Stimulated activated naive CD8-positive, alpha-beta T cell treated with anti-CD3 and anti-CD28 coated beads, Interleukin-15, Interleukin-2, amounts not matched to agents 100 ng/mL and 50 ng/mL, for 24 hours (primary cell): ENCODE data around the gene PPP1CC.
"Not testable (repeated sequence)": the region's sequence is repeated elsewhere in the genome, so short reads cannot be mapped to it uniquely, and the experiment has no call there.

ENCODE experiments used
- H3K27ac Mint-ChIP-seq: one replicate; pipeline ENCODE4 v1.8.0; 2021; ENCODE audit warnings: mild to moderate bottlenecking, mixed read lengths
- H3K27me3 Mint-ChIP-seq: one replicate; pipeline ENCODE4 v1.8.0; 2021; ENCODE audit warnings: mixed read lengths
- H3K36me3 Mint-ChIP-seq: one replicate; pipeline ENCODE4 v1.8.0; 2021; ENCODE audit warnings: low read depth, mixed read lengths
- H3K4me1 Mint-ChIP-seq: one replicate; pipeline ENCODE4 v1.8.0; 2021; ENCODE audit warnings: low read depth, mixed read lengths
- H3K4me3 Mint-ChIP-seq: one replicate; pipeline ENCODE4 v1.8.0; 2021; ENCODE audit warnings: mild to moderate bottlenecking, mixed read lengths
- H3K9me3 Mint-ChIP-seq: one replicate; pipeline ENCODE4 v1.8.0; 2021; ENCODE audit warnings: mixed read lengths

Gene PPP1CC

DNA sequence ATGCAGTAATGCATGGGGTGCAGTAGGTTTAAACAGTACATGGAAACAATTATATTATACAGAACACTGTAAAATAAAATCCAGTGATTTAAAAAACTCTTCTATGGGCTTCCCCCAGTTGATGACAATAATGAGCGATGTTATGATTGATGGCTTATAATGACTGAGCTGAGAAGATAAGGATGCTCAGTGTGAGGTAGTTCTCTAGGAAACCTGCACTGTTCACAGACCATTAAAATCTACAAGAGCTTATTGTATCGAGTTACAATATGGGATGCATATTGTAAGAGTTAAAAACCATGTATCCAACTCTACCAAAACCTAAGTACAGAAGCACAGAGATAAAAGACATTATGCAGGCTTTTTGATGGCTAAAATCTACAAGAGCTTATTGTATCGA lies 19.8 kb downstream of the PPP1CC start:
- H3K9me3 Mint-ChIP-seq, H3K27me3 Mint-ChIP-seq, H3K4me3 Mint-ChIP-seq, H3K27ac Mint-ChIP-seq: not testable (repeated sequence)
- Mint-ChIP-seq H3K4me1 (peaks cover 29% of the 10 kb centered on the region), H3K36me3 (peaks cover 89% of the 10 kb centered on the region)

DNA sequence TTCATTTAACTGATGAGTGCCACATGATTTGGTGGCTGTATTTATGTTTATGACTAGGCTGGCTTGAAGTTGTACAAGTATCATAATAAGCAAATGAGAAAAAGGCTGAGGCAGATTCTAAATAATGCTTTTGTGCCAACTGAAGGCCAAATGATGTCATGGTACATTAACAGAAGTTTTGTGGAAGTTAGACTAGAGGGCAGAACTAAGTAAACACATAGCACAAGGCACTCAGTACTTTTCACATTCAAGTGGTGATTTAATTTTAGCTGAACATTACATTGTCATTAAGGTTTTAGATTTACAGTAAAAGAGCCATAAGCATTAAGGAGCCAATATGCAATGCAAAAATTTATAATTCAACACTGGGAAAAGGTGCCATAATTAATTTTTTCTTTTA lies 21.1 kb downstream of the PPP1CC start:
- Mint-ChIP-seq H3K9me3 (no peaks in the 10 kb centered on the region), H3K36me3 (peaks cover 82% of the 10 kb centered on the region), H3K27ac (no peak overlapping the region)

DNA sequence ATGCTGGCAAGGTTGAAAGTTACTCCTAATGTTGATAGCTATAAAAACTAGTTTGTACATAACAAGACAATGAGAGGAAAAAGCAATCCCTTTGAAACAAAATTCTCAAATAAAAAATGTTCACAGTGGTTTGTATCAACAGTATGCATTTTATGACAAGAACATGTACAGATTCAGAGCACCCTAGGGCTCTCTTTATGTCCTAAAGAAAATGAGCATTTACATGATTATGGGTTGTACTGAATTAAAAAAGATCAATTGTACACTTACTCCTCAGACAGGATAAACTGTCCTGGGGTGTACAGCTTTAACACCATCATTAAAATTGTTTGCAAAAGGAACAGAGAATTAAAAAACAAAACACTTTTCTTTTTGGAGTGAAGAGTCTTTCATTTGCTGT lies 22.2 kb downstream of the PPP1CC start:
- Mint-ChIP-seq H3K4me1 (peaks cover 23% of the 10 kb centered on the region), H3K36me3 (peaks cover 75% of the 10 kb centered on the region)

More for the DNA sequence above, 21.1 kb downstream of the PPP1CC start:
- H3K27me3 Mint-ChIP-seq = no peaks in the 10 kb centered on the region
- H3K4me1 Mint-ChIP-seq = peaks cover 30% of the 10 kb centered on the region
- no peak overlapping the region for H3K4me3 Mint-ChIP-seq

DNA sequence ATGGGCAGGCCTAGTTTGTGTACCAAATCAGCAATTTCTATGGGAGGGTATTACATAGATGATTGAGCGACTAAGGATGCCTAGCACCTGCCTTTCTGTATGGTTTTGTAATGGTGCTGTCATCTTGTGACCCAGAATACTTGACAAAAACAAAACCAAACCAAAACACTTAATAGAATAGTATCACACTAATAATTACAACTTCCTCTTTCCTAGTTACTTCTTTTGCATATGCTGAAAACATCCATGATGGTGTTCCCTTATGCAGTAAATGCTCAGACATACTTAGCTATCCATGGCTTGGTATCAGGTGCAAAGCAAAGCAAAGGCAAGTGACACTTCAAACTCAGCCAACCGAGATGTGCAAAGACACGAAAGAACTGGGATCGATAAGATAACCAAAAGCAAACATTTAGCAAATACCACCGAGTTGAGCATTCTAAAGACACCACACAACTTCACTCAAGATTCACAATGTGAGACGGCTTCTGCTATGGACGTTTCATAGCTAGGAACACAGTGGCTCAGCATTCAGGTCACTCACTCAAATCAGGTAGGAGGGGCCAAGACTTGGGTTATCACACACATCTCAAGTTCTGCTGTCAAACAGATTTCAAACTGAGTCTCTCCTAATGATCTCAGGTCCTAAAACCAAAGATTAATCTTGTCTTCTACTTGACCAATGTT lies 24.3 kb downstream of the PPP1CC start:
- Mint-ChIP-seq H3K36me3 (peaks cover 65% of the 10 kb centered on the region), H3K4me1 (peaks cover 23% of the 10 kb centered on the region), H3K4me3 (no peak overlapping the region), H3K27me3 (no peaks in the 10 kb centered on the region), H3K27ac (peak overlapping the region; percentile 75), H3K9me3 (no peaks in the 10 kb centered on the region)

More for the DNA sequence above, 22.2 kb downstream of the PPP1CC start:
- H3K4me3 Mint-ChIP-seq = no peak overlapping the region
- no peaks in the 10 kb centered on the region for H3K27me3 Mint-ChIP-seq
- no peaks in the 10 kb centered on the region for H3K9me3 Mint-ChIP-seq
- H3K27ac Mint-ChIP-seq = no peak overlapping the region

DNA sequence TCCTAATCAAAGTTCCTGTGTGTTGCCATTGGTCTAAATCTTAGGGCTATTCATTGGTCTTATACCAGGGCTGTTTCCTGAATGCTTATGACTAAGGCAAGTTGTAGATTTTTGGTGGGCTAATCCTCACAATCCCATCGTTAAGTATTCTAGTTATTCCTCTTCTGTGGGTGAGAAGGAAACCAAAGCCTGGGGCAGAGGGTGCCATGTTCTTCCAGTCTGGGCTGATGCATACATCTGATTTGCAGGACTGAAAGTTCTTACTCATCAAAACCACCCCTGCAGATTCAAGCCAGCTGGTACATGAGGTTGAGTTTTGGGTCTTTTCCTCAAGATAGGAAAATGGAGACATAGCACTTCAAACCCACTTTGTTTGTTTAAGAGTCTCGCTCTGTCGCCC lies 25.7 kb downstream of the PPP1CC start:
- no peaks in the 10 kb centered on the region for H3K9me3 Mint-ChIP-seq
- peak overlapping the region; percentile 42 for H3K27ac Mint-ChIP-seq
- H3K36me3 Mint-ChIP-seq = peaks cover 54% of the 10 kb centered on the region
- no peak overlapping the region for H3K4me3 Mint-ChIP-seq
- peaks cover 23% of the 10 kb centered on the region for H3K4me1 Mint-ChIP-seq
- H3K27me3 Mint-ChIP-seq = no peaks in the 10 kb centered on the region

DNA sequence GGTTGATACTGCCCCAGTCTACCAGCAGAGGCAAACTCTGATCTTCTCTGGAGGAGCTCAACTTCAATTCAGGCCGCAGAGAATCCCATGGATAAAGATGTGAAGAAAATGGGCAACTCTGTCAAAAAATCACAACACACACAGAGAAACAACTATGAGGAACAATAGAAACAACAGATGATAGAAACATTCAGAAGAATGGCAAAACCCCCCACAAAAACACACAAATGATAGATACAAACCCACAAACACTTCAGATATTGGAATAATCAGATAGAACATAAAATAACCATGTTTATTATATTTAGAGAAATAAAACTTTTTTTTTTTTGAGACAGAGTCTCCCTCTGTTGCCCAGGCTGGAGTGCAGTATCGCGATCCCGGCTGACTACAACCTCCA lies 33.8 kb downstream of the PPP1CC start:
- peaks cover 2% of the 10 kb centered on the region for H3K36me3 Mint-ChIP-seq
- no peak overlapping the region for H3K4me3 Mint-ChIP-seq
- no peaks in the 10 kb centered on the region for H3K9me3 Mint-ChIP-seq
- no peaks in the 10 kb centered on the region for H3K27me3 Mint-ChIP-seq
- no peak overlapping the region for H3K27ac Mint-ChIP-seq
- H3K4me1 Mint-ChIP-seq = no peaks in the 10 kb centered on the region

DNA sequence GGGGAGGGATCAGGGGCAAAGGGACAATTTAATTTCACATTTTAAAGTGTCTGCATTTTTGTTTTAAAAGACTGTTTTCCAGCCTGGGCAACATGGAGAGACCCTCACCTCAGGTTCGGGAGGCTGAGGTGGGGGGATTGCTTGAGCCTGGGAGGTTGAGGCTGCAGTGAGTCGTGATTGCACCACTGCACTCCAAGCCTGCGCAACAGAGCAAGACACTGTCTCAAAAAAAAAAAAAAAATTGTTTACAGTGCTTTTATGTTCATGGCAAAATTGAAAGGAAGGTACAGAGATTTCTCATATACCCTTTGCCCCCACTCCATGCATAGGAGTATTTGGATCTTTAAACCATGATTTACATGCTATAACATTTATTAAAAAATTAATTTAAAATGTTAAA lies 37.4 kb downstream of the PPP1CC start:
- Mint-ChIP-seq H3K4me1 (no peaks in the 10 kb centered on the region), H3K36me3 (no peaks in the 10 kb centered on the region), H3K4me3 (no peak overlapping the region), H3K27me3 (no peaks in the 10 kb centered on the region), H3K9me3 (no peaks in the 10 kb centered on the region), H3K27ac (no peak overlapping the region)

DNA sequence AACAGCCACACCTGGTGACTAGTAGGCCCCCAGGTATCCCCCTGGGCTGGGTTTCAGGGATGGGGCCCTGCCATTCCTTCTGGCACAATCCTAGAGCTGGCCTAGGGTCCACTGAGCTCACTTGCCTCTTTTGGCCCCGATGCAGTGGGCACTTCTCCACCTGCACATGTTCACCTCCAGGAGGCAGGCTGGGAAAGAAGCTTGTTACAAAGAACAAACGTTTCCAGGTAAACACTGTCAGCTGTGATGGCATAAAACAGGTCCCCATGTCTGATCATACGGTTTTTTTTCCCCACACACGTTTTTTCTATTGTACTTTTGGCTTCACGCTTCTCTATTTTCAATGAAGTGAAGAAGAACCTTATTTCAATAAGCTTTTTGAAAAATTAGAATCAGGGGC lies 37.9 kb downstream of the PPP1CC start:
- H3K27ac Mint-ChIP-seq = no peak overlapping the region
- no peaks in the 10 kb centered on the region for H3K9me3 Mint-ChIP-seq
- no peak overlapping the region for H3K4me3 Mint-ChIP-seq

DNA sequence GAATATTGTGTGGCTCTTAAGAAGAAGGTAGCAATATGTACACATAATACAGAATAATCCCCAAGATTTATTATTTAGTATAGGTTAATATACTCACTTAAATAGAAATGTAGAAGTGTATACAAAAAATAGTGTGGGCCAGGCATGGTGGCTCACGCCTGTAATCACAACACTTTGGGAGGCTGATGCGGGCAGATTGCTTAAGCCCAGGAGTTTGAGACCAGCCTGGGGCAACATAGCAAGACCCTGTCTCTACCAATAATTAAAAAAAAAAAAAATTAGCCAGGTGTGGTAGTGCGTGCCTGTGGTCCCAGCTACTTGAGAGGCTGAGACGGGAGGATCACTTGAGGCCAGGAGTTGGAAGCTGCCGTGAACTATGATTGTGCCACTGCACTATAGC lies 38.5 kb downstream of the PPP1CC start:
- no peaks in the 10 kb centered on the region for H3K27me3 Mint-ChIP-seq
- H3K27ac Mint-ChIP-seq = no peak overlapping the region
- no peaks in the 10 kb centered on the region for H3K4me1 Mint-ChIP-seq
- H3K4me3 Mint-ChIP-seq = no peak overlapping the region
- H3K9me3 Mint-ChIP-seq = no peaks in the 10 kb centered on the region
- H3K36me3 Mint-ChIP-seq = no peaks in the 10 kb centered on the region

More for the DNA sequence above, 37.9 kb downstream of the PPP1CC start:
- H3K36me3 Mint-ChIP-seq = no peaks in the 10 kb centered on the region
- H3K27me3 Mint-ChIP-seq = no peaks in the 10 kb centered on the region
- no peaks in the 10 kb centered on the region for H3K4me1 Mint-ChIP-seq

DNA sequence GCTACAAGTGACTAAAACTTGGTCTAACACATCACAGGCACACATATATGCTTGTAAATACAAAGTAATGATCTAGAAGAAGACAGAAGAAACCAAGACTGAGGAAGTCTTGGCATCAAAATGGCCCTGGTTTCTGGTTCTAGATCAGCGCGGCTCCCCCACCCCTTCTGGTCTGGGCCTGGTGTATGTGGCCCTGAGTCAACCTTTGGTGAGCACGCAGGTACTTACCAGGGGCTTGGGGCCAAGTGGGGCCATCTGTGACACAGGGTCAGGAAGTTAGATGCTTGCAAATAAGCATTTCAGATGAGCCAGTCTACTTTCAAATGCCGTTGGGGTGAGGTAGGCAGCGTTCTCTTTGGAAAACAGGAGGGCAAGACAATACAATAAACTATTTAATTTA lies 40.6 kb downstream of the PPP1CC start:
- Mint-ChIP-seq H3K4me1 (peaks cover 17% of the 10 kb centered on the region), H3K27ac (no peak overlapping the region), H3K9me3 (no peaks in the 10 kb centered on the region), H3K4me3 (no peak overlapping the region), H3K36me3 (no peaks in the 10 kb centered on the region), H3K27me3 (no peaks in the 10 kb centered on the region)

DNA sequence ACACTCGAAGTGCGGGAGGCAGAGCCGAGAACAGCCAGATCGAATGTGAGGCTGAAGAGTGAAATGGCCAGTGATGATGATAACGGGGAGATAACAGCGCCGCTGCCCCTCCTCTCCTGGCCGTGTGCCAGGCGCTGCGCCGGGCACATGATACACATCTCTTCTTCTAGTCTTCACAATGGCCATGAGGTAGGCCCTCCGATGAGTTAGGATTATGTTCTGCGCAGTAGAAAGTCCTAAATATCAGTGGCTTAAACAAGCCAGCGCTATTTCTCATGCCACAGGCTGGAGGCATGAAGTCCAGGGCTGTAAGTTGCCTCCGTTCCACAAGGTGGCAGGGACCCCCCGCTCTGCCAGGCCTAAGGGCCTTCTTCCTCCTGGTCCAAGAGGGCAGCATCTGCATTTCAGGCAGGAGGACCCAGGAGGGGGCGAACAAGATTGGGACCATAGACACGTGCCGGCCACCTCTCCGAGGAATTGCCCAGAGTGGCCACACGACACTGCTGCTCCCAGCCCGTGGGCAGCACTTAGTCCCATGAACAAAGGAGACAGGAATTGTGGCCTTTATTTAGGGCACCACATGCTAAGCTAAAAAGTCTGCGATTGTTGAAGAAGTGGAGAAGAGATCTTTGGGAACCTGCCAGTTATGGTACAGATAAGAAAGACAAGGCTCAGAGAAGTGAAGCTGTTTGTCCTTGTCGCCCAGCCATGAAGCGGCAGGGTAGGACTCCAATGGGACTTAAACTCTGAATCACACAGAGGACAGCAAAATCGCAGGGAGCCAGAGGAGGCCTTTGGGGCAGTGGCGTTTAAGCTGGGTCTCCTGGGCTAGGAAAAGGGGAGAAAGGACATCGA lies 42.9 kb downstream of the PPP1CC start:
- Mint-ChIP-seq H3K4me1 (peaks cover 28% of the 10 kb centered on the region), H3K9me3 (no peaks in the 10 kb centered on the region), H3K36me3 (no peaks in the 10 kb centered on the region), H3K4me3 (no peak overlapping the region), H3K27me3 (no peaks in the 10 kb centered on the region), H3K27ac (no peak overlapping the region)

DNA sequence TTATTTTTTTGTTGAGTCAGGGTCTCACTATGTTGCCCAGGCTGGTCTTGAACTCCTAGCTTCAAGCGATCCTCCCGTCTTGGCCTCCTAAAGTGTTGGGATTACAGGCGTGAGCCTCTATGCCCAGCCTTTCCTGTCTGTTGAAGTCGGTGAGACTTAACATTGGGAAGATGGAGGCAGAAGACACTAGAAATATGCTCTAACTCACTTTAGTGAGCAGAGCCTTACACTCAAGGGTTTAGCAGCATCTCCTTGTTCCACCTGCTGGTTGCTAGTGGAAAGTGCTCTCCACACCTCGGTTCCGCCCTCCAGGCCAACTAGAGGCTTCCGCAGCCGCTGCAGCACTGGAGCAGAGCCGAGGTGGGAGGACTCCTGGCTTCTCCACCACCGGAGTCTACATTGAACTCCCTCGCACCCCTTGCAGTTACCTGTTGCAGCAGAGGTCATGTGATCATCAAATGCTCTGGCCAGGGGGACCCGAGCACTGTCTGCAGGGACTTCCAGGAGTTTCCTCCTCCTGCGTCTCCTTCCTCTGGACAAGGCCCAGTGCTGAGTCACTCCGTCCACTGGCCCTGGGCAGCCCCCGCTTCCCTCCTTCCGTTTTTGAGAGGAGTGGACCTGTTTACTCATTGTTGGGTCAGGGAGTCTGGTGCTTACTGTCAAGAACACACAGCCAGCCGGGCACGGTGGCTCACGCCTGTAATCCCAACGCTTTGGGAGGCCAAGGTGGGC lies 44.4 kb downstream of the PPP1CC start:
- H3K4me1 Mint-ChIP-seq = peaks cover 38% of the 10 kb centered on the region

DNA sequence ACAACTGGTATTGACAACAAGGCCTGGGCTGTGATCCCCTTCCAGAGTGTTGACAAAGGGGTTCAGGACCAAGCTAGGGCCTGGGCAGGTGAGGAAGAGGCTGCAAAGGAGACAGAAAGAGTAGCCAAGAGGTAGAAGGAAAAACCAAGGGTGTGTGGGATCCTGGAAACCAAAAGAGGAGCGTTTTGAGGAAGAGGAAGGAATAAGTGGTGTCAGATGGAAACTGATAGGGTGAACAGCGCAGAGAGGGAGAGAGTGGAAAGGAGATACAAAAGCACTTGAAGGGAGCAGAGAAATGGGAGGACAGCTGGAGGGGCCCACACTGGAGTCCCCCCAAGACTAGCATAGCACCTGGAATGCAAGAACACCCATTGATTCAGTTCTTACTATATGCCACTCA lies 45.5 kb downstream of the PPP1CC start:
- peaks cover 41% of the 10 kb centered on the region for H3K4me1 Mint-ChIP-seq
- H3K27ac Mint-ChIP-seq = peak overlapping the region; percentile 76
- no peaks in the 10 kb centered on the region for H3K36me3 Mint-ChIP-seq
- no peak overlapping the region for H3K4me3 Mint-ChIP-seq
- H3K27me3 Mint-ChIP-seq = no peaks in the 10 kb centered on the region
- H3K9me3 Mint-ChIP-seq = no peaks in the 10 kb centered on the region

More for the DNA sequence above, 44.4 kb downstream of the PPP1CC start:
- Mint-ChIP-seq H3K27me3 (no peaks in the 10 kb centered on the region), H3K4me3 (no peak overlapping the region), H3K27ac (peak overlapping the region; percentile 93), H3K36me3 (no peaks in the 10 kb centered on the region), H3K9me3 (no peaks in the 10 kb centered on the region)

DNA sequence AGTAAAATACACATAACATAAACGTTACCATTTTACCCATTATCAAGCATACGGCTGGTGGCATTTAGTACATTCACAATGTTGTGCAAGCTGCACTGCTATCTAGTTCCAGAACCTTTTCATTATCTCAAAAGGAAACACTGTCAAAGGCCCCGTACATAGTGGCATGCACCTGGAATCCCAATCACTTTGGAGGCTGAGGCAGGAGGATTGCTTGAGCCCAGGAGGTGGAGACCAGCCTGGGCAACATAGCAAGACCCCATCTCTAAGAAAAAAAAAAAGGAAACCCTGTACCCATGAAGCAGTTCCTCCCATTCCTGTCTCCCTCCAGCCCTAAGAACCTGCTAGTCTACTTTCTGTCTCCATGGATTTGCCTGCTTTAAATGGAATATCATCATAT lies 46.4 kb downstream of the PPP1CC start:
- Mint-ChIP-seq H3K9me3 (no peaks in the 10 kb centered on the region), H3K4me1 (peaks cover 51% of the 10 kb centered on the region), H3K27ac (no peak overlapping the region), H3K27me3 (no peaks in the 10 kb centered on the region), H3K36me3 (no peaks in the 10 kb centered on the region), H3K4me3 (no peak overlapping the region)

DNA sequence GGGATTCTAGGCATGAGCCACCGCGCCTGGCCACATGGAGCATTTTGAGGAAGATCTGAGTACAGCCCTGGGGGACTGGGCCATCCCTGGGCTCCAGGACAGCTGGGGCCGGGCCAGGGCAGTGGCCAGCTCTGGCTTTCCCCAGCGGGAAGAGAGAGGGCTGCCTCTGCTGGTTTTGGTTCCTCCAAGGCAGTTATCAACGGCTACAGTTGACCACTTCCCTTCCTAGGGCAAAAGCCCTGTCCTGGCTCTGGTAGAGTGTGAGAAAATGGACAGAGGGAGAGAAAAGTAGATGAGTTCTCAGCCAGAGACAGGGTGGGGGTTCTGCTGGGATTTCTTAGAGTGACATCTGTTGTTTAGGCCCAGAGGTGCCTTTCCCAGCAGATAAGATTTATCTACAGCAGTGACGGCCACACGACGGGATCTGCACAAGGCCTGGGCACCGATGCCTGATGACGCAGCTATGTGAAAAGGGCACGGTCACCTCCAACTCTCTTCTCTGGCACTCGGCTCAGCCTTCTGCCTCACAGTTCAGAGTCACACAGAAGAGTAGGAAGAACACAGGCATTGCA lies 48.3 kb downstream of the PPP1CC start:
- H3K9me3 Mint-ChIP-seq = no peaks in the 10 kb centered on the region
- H3K36me3 Mint-ChIP-seq = no peaks in the 10 kb centered on the region
- peaks cover 66% of the 10 kb centered on the region for H3K4me1 Mint-ChIP-seq
- H3K27ac Mint-ChIP-seq = no peak overlapping the region
- no peak overlapping the region for H3K4me3 Mint-ChIP-seq
- no peaks in the 10 kb centered on the region for H3K27me3 Mint-ChIP-seq
